IMR-90 (cell line): ENCODE measurements around the gene PPP1R37. TPM values are rescaled to one million over a fixed set of nuclear protein-coding genes. Genes with fewer than 3 reads are reported as not detected.

ENCODE experiments used
- ATAC-seq: fragments of 200-7000 bp; cut with Tn5 transposase; 2 replicates; pipeline ENCODE4 v1.9.1; 2020; ENCODE audit warnings: low read depth, mild to moderate bottlenecking, moderate library complexity
- BruUV-seq: library from RNA; stranded (reverse); fragments of 400-500 nt; replicated peaks from 2 replicates; lab custom pipeline; 2021; lab: Mats Ljungman, UMichigan
- CTCF ChIA-PET: fragments of 300-600 bp; formaldehyde crosslinking; extraction: SDS; loops from one replicate; lab custom pipeline; 2021; ENCODE audit warnings: antibody characterized with exemption; lab: Yijun Ruan, JAX
- POLR2A ChIA-PET: fragments of 300-600 bp; sonication (Branson Sonifier 250); formaldehyde crosslinking; loops from one replicate; lab custom pipeline; 2022; ENCODE audit warnings: antibody characterized with exemption; ENCODE audit not compliant: unreplicated experiment; lab: Charles Lee
- DNase-seq: peaks from one replicate; pipeline ENCODE4 v3.0.0; 2013
- H2AFZ ChIP-seq: replicated peaks from 2 replicates; pipeline ENCODE3; 2013; ENCODE audit warnings: low read length, mild to moderate bottlenecking; ENCODE audit not compliant: poor library complexity
- H2AK5ac ChIP-seq: 2 replicates; pipeline ENCODE4 v1.6.1; 2013; ENCODE audit warnings: low read depth, low read length, inconsistent platforms
- H2AK9ac ChIP-seq: replicated peaks from 2 replicates; pipeline ENCODE3; 2013; ENCODE audit warnings: mild to moderate bottlenecking, low read depth, low read length, moderate library complexity; ENCODE audit not compliant: poor library complexity
- H2BK120ac ChIP-seq: 2 replicates; pipeline ENCODE4 v1.6.1; 2013; ENCODE audit warnings: low read depth, low read length, inconsistent platforms
- H2BK15ac ChIP-seq: 3 replicates; pipeline ENCODE4 v1.6.1; 2013; ENCODE audit warnings: low read depth, low read length, inconsistent platforms
- H2BK20ac ChIP-seq: 2 replicates; pipeline ENCODE4 v1.6.1; 2013; ENCODE audit warnings: low read depth, mild to moderate bottlenecking, inconsistent platforms, low read length, moderate library complexity
- H2BK5ac ChIP-seq: 2 replicates; pipeline ENCODE4 v1.6.1; 2013; ENCODE audit warnings: mild to moderate bottlenecking, low read depth, low read length, inconsistent platforms; ENCODE audit not compliant: poor library complexity, severe bottlenecking
- H3K14ac ChIP-seq: replicated peaks from 2 replicates; pipeline ENCODE4 v1.6.1; 2013; ENCODE audit warnings: low read depth, low read length, inconsistent platforms
- H3K18ac ChIP-seq: 2 replicates; pipeline ENCODE4 v1.6.1; 2013; ENCODE audit warnings: low read depth, low read length, control low read depth
- H3K23ac ChIP-seq: 2 replicates; pipeline ENCODE4 v1.6.1; 2013; ENCODE audit warnings: low read depth, low read length, inconsistent platforms
- H3K27ac ChIP-seq: 2 replicates; pipeline ENCODE4 v1.5.1; 2013; ENCODE audit warnings: mild to moderate bottlenecking, control low read depth, low read length; ENCODE audit not compliant: insufficient read depth
- H3K27me3 ChIP-seq: 2 replicates; pipeline ENCODE4 v1.6.1; 2013; ENCODE audit warnings: low read length; ENCODE audit not compliant: control insufficient read depth, insufficient read depth
- H3K36me3 ChIP-seq: 2 replicates; pipeline ENCODE4 v1.6.1; 2013; ENCODE audit warnings: low read length, mixed read lengths; ENCODE audit not compliant: control insufficient read depth, insufficient read depth
- H3K4ac ChIP-seq: 2 replicates; pipeline ENCODE4 v1.6.1; 2013; ENCODE audit warnings: low read depth, low read length, inconsistent platforms
- H3K4me1 ChIP-seq: 2 replicates; pipeline ENCODE4 v1.6.1; 2013; ENCODE audit warnings: low read length, mixed read lengths; ENCODE audit not compliant: control insufficient read depth, insufficient read depth
- H3K4me2 ChIP-seq: 2 replicates; pipeline ENCODE4 v1.6.1; 2013; ENCODE audit warnings: low read depth, mild to moderate bottlenecking, control low read depth, low read length, moderate library complexity
- H3K4me3 ChIP-seq: 2 replicates; pipeline ENCODE4 v1.5.1; 2013; ENCODE audit warnings: low read depth, mild to moderate bottlenecking, control low read depth, low read length, moderate library complexity; ENCODE audit not compliant: insufficient read depth
- H3K56ac ChIP-seq: 2 replicates; pipeline ENCODE4 v1.6.1; 2013; ENCODE audit warnings: low read length, inconsistent platforms; ENCODE audit not compliant: insufficient read depth; ENCODE audit errors: extremely low read depth
- H3K79me1 ChIP-seq, 2 experiments: 2 replicates each; pipeline ENCODE4 v1.6.1; 2013; ENCODE audit warnings: low read length in 2 of 2, inconsistent platforms in 1 of 2, low read depth in 1 of 2
- H3K9ac ChIP-seq: 2 replicates; pipeline ENCODE4 v1.6.1; 2013; ENCODE audit warnings: low read depth, low read length, control low read depth
- H3K9me1 ChIP-seq: 2 replicates; pipeline ENCODE4 v1.6.1; 2013; ENCODE audit warnings: low read length, inconsistent platforms; ENCODE audit not compliant: insufficient read depth
- H3K9me3 ChIP-seq: 2 replicates; pipeline ENCODE4 v1.6.1; 2013; ENCODE audit warnings: low read length; ENCODE audit not compliant: control insufficient read depth, insufficient read depth
- H4K20me1 ChIP-seq: 2 replicates; pipeline ENCODE4 v1.6.1; 2013; ENCODE audit warnings: low read length, inconsistent platforms; ENCODE audit not compliant: insufficient read depth
- H4K5ac ChIP-seq: 2 replicates; pipeline ENCODE4 v1.6.1; 2013; ENCODE audit warnings: mild to moderate bottlenecking, low read depth, low read length, control low read depth
- H4K8ac ChIP-seq, 2 experiments: 2 replicates each; pipeline ENCODE4 v1.6.1; 2013; ENCODE audit warnings: low read depth in 2 of 2, low read length in 2 of 2, control low read depth in 1 of 2, inconsistent platforms in 1 of 2
- H4K91ac ChIP-seq: 2 replicates; pipeline ENCODE4 v1.6.1; 2013; ENCODE audit warnings: low read depth, low read length, inconsistent platforms; ENCODE audit not compliant: insufficient read depth
- BHLHE40 ChIP-seq: fragments of 150-350 bp; IDR thresholded peaks from 2 replicates; pipeline ENCODE4 v1.6.1; 2016; ENCODE audit warnings: mild to moderate bottlenecking, low read depth, low read length
- CEBPB ChIP-seq: IDR thresholded peaks from 2 replicates; pipeline ENCODE4 v1.6.1; 2012; ENCODE audit warnings: low read depth, low read length, improper control_type of control experiment
- CHD1 ChIP-seq: IDR thresholded peaks from 2 replicates; pipeline ENCODE4 v1.6.1; 2012; ENCODE audit warnings: low read depth, low read length, improper control_type of control experiment
- FOS ChIP-seq: fragments of 150-350 bp; IDR thresholded peaks from 2 replicates; pipeline ENCODE4 v1.6.1; 2016; ENCODE audit warnings: low read depth, low read length
- MAFK ChIP-seq: IDR thresholded peaks from 2 replicates; pipeline ENCODE4 v1.6.1; 2012; ENCODE audit warnings: low read depth, low read length, improper control_type of control experiment
- MAZ ChIP-seq: IDR thresholded peaks from 2 replicates; pipeline ENCODE4 v1.6.1; 2012; ENCODE audit warnings: low read depth, mild to moderate bottlenecking, low read length, improper control_type of control experiment, moderate library complexity, borderline replicate concordance
- MXI1 ChIP-seq: IDR thresholded peaks from 2 replicates; pipeline ENCODE4 v1.6.1; 2012; ENCODE audit warnings: low read depth, mild to moderate bottlenecking, low read length, moderate library complexity, borderline replicate concordance
- NFE2L2 ChIP-seq: fragments of 150-350 bp; IDR thresholded peaks from 2 replicates; pipeline ENCODE4 v1.6.1; 2016; ENCODE audit warnings: low read depth, mild to moderate bottlenecking, low read length
- POLR2A ChIP-seq: IDR thresholded peaks from 2 replicates; pipeline ENCODE4 v1.6.1; 2012; ENCODE audit warnings: mild to moderate bottlenecking, low read depth, low read length
- RCOR1 ChIP-seq: IDR thresholded peaks from 2 replicates; pipeline ENCODE4 v1.6.1; 2012; ENCODE audit warnings: mild to moderate bottlenecking, low read length, improper control_type of control experiment; ENCODE audit not compliant: insufficient replicate concordance
- RFX5 ChIP-seq: IDR thresholded peaks from 2 replicates; pipeline ENCODE4 v1.8.0; 2012; ENCODE audit warnings: low read depth, mild to moderate bottlenecking, low read length, moderate library complexity
- SMC3 ChIP-seq: fragments of 150-350 bp; IDR thresholded peaks from 2 replicates; pipeline ENCODE4 v1.6.1; 2016; ENCODE audit warnings: low read depth, mild to moderate bottlenecking, antibody characterized with exemption, low read length, moderate library complexity
- WGBS, 2 experiments: methylation state at CpG; one replicate each; pipeline versions ENCODE4 v1.1.5 to v1.1.7; 2013; ENCODE audit warnings: missing lambda C conversion rate in 2 of 2; ENCODE audit not compliant: insufficient read length in 1 of 2; ENCODE audit errors: extremely low coverage in 2 of 2; 5-methylcytosine and 5-hydroxymethylcytosine counted together
- dilution Hi-C: fragments of 300-500 bp; cut with HindIII; formaldehyde crosslinking; loops from one replicate; pipeline ENCODE4 v1.14.3; 2018; ENCODE audit warnings: low sequenced_read_pairs; ENCODE audit not compliant: unreplicated experiment
- in situ Hi-C: fragments of 300-500 bp; cut with MboI; formaldehyde crosslinking; loops from 3 replicates; pipeline ENCODE4 v1.14.3; 2019; ENCODE audit warnings: low sequenced_read_pairs, inconsistent platforms, mixed read lengths
- intact Hi-C: fragments of 100-400 bp; cut with micrococcal nuclease; formaldehyde crosslinking; loops from 2 replicates; pipeline ENCODE4 v1.10.0; 2022
- polyA plus RNA-seq, 3 experiments: library from polyadenylated mRNA; depleted of rRNA; stranded (reverse); fragments of >200 nt; gene quantifications; 2 replicates each; pipeline ENCODE4 v1.2.3, GENCODE V29; 2012; ENCODE audit warnings: low replicate concordance in 1 of 3
- total RNA-seq: library from RNA; depleted of rRNA; stranded (reverse); fragments of >200 nt; gene quantifications from 2 replicates; pipeline ENCODE4 v1.2.3, GENCODE V29; 2012
- TF ChIP-seq, protein P1 (sequence below): fragments of 150-350 bp; IDR thresholded peaks from 2 replicates; pipeline ENCODE4 v1.6.1; 2016; ENCODE audit warnings: low read depth, mild to moderate bottlenecking, low read length, moderate library complexity, borderline replicate concordance
- TF ChIP-seq, protein P2 (sequence below): fragments of 150-350 bp; IDR thresholded peaks from 2 replicates; pipeline ENCODE4 v1.6.1; 2017; ENCODE audit warnings: mild to moderate bottlenecking, antibody characterized with exemption, low read length, low read depth
- TF ChIP-seq, protein P3 (sequence below): conservative IDR thresholded peaks from 2 replicates; pipeline ENCODE4 v1.5.1; 2012; ENCODE audit warnings: mild to moderate bottlenecking, low read depth, low read length, improper control_type of control experiment

PPP1R37 gene
- total and polyA plus RNA-seq, 2 of the 4 experiments (the other 2 are of a cell fraction), result 13.1 to 18.5 TPM

DNA sequence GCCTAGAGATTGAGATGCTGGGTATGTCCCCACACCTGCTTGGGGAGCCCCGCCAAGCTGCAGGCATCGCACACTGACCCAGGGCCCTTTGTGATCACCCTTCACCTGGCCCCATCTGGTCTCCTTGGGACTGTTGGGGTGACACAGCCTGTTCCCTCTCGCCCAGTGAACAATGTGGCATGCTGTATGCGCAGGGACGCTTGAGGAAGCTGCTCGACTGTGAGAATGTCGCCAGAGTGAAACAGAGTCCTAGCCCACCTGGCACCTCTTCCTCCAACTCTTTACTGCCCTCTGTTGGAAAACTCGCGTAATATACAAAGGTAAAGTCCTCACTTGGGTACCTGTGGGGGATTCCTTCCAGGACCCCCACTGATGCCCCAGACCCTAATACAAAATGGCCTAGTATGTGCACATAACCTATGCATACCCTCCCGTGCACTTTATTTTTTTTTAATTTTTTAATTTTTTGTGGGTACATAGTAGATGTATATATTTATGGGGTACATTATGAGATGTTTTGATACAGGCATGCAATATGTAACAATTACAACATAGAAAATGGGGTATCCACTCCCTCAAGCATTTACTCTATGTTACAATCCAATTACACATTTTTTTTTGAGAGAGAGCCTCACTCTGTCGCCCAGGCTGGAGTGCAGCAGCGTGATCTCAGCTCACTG is 94.6 kb downstream of the PPP1R37 start:
- H4K5ac ChIP-seq, result no peak overlapping the region
- H4K8ac ChIP-seq, result no peak overlapping the region
- H2AK5ac ChIP-seq, result no peak overlapping the region
- POLR2A ChIA-PET, result interaction anchor here (0.6 kb wide), 1 partner anchor 15 kb away, joined by 15 read pairs; no protein-coding TSS in a partner anchor
- H3K4me3 ChIP-seq, result no peak overlapping the region
- no peak overlapping the region for H3K4me2 ChIP-seq
- dilution Hi-C loops (no loop called here), in situ Hi-C loops (no loop called here), intact Hi-C loops (no loop called here)
- no peak for DNase-seq
- no peak overlapping the region for H2BK5ac ChIP-seq
- peak overlapping the region; percentile 71 for H2AFZ ChIP-seq
- no peak overlapping the region for H2BK120ac ChIP-seq
- no peaks in the 10 kb centered on the region for H3K27me3 ChIP-seq
- no peak overlapping the region for H3K56ac ChIP-seq
- no peaks in the 10 kb centered on the region for H3K4me1 ChIP-seq
- 100% methylated on average over 1 of the region's 12 CpGs; no CpG with 5 or more reads in 1 of the 2 experiments for WGBS, 2 experiments
- no peak overlapping the region for H3K9ac ChIP-seq
- H3K18ac ChIP-seq, result no peak overlapping the region
- H3K9me1 ChIP-seq, result no peaks in the 10 kb centered on the region
- no peak overlapping the region for H4K91ac ChIP-seq
- peaks cover 3% of the 10 kb centered on the region; the same call in 1 of the 2 replicates for H4K20me1 ChIP-seq
- no peak overlapping the region for H3K14ac ChIP-seq
- no peaks in the 10 kb centered on the region for H3K36me3 ChIP-seq
- no peak overlapping the region for H2AK9ac ChIP-seq
- H3K23ac ChIP-seq, result no peak overlapping the region
- H3K9me3 ChIP-seq, result no peaks in the 10 kb centered on the region; the same call in 1 of the 2 replicates
- no peak for ATAC-seq
- BruUV-seq, result no TSS peak
- H3K27ac ChIP-seq, result no peak overlapping the region
- peaks cover 0 to 4% of the 10 kb centered on the region in 2 experiments; a peak in 1 of 4 replicates for H3K79me1 ChIP-seq
- H2BK15ac ChIP-seq, result no peak overlapping the region
- no peak overlapping the region for H3K4ac ChIP-seq
- CTCF ChIA-PET, result interaction anchor here (0.8 to 1.2 kb wide), 2 partner anchors 13 to 44 kb away, joined by 3 to 4 read pairs; no protein-coding TSS in a partner anchor
- no peak overlapping the region for H2BK20ac ChIP-seq
- TF ChIP-seq BHLHE40 (no peak), MAFK (no peak), NFE2L2 (no peak), SMC3 (0 out of 2 replicates have a peak, but pooled peaks have one; percentile 15), FOS (no peak), POLR2A (no peak), RFX5 (no peak), MXI1 (no peak), RCOR1 (no peak), CEBPB (no peak), MAZ (no peak), CHD1 (no peak)
- TF ChIP-seq, protein P1, sequence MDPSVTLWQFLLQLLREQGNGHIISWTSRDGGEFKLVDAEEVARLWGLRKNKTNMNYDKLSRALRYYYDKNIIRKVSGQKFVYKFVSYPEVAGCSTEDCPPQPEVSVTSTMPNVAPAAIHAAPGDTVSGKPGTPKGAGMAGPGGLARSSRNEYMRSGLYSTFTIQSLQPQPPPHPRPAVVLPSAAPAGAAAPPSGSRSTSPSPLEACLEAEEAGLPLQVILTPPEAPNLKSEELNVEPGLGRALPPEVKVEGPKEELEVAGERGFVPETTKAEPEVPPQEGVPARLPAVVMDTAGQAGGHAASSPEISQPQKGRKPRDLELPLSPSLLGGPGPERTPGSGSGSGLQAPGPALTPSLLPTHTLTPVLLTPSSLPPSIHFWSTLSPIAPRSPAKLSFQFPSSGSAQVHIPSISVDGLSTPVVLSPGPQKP, result no peak
- TF ChIP-seq, protein P2, sequence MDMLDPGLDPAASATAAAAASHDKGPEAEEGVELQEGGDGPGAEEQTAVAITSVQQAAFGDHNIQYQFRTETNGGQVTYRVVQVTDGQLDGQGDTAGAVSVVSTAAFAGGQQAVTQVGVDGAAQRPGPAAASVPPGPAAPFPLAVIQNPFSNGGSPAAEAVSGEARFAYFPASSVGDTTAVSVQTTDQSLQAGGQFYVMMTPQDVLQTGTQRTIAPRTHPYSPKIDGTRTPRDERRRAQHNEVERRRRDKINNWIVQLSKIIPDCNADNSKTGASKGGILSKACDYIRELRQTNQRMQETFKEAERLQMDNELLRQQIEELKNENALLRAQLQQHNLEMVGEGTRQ, result no peak
- TF ChIP-seq, protein P3, sequence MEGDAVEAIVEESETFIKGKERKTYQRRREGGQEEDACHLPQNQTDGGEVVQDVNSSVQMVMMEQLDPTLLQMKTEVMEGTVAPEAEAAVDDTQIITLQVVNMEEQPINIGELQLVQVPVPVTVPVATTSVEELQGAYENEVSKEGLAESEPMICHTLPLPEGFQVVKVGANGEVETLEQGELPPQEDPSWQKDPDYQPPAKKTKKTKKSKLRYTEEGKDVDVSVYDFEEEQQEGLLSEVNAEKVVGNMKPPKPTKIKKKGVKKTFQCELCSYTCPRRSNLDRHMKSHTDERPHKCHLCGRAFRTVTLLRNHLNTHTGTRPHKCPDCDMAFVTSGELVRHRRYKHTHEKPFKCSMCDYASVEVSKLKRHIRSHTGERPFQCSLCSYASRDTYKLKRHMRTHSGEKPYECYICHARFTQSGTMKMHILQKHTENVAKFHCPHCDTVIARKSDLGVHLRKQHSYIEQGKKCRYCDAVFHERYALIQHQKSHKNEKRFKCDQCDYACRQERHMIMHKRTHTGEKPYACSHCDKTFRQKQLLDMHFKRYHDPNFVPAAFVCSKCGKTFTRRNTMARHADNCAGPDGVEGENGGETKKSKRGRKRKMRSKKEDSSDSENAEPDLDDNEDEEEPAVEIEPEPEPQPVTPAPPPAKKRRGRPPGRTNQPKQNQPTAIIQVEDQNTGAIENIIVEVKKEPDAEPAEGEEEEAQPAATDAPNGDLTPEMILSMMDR, result peak; percentile 40
